Neural cell (in vitro differentiated cells): ENCODE measurements around the gene GPR35.

Experiments used
- CTCF ChIP-seq: fragments of 450-650 bp; IDR thresholded peaks from 2 replicates; pipeline ENCODE4 v1.5.1; 2014; ENCODE audit warnings: antibody characterized with exemption, mild to moderate bottlenecking, moderate library complexity; ENCODE audit not compliant: poor library complexity, severe bottlenecking
- EP300 ChIP-seq: fragments of 450-650 bp; conservative IDR thresholded peaks from 2 replicates; pipeline ENCODE4 v1.6.1; 2014; ENCODE audit warnings: antibody characterized with exemption, mild to moderate bottlenecking, moderate library complexity; ENCODE audit not compliant: poor library complexity, severe bottlenecking
- EZH2 ChIP-seq: fragments of 200-600, 300-800 bp; shearing (Covaris generic), sonication (generic); IDR thresholded peaks from 2 replicates; pipeline ENCODE4 v1.6.1; 2014; ENCODE audit warnings: antibody characterized with exemption, low read length, borderline replicate concordance, mild to moderate bottlenecking; ENCODE audit not compliant: insufficient read depth, poor library complexity, severe bottlenecking
- POLR2AphosphoS5 ChIP-seq: IDR thresholded peaks from 2 replicates; pipeline ENCODE4 v1.6.1; 2012
- RAD21 ChIP-seq: fragments of 450-650 bp; conservative IDR thresholded peaks from 2 replicates; pipeline ENCODE4 v1.6.1; 2014; ENCODE audit warnings: antibody characterized with exemption, mild to moderate bottlenecking, moderate library complexity
- TAF1 ChIP-seq: IDR thresholded peaks from 2 replicates; pipeline ENCODE4 v1.6.1; 2012; ENCODE audit warnings: low read depth
- TF ChIP-seq, protein P1 (sequence below): IDR thresholded peaks from 2 replicates; pipeline ENCODE4 v1.6.1; 2012; ENCODE audit warnings: borderline replicate concordance

GRCh38 chr2:240595381-240596079 is 29.8 kb upstream of the GPR35 start:
- peak; percentile 34 for TF ChIP-seq CTCF
- TF ChIP-seq POLR2AphosphoS5, result no peak
- TF ChIP-seq EP300, result no peak
- peak; percentile 32 for TF ChIP-seq RAD21
- no peak for TF ChIP-seq EZH2
- TF ChIP-seq, protein P1, sequence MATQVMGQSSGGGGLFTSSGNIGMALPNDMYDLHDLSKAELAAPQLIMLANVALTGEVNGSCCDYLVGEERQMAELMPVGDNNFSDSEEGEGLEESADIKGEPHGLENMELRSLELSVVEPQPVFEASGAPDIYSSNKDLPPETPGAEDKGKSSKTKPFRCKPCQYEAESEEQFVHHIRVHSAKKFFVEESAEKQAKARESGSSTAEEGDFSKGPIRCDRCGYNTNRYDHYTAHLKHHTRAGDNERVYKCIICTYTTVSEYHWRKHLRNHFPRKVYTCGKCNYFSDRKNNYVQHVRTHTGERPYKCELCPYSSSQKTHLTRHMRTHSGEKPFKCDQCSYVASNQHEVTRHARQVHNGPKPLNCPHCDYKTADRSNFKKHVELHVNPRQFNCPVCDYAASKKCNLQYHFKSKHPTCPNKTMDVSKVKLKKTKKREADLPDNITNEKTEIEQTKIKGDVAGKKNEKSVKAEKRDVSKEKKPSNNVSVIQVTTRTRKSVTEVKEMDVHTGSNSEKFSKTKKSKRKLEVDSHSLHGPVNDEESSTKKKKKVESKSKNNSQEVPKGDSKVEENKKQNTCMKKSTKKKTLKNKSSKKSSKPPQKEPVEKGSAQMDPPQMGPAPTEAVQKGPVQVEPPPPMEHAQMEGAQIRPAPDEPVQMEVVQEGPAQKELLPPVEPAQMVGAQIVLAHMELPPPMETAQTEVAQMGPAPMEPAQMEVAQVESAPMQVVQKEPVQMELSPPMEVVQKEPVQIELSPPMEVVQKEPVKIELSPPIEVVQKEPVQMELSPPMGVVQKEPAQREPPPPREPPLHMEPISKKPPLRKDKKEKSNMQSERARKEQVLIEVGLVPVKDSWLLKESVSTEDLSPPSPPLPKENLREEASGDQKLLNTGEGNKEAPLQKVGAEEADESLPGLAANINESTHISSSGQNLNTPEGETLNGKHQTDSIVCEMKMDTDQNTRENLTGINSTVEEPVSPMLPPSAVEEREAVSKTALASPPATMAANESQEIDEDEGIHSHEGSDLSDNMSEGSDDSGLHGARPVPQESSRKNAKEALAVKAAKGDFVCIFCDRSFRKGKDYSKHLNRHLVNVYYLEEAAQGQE, result no peak
- TF ChIP-seq TAF1, result no peak
